Measurements from ENCODE around the gene ARFGEF3. TPM values are rescaled to one million over a fixed set of nuclear protein-coding genes. Genes with fewer than 3 reads are reported as not detected.
"Not testable (repeated sequence)": the region's sequence is repeated elsewhere in the genome, so short reads cannot be mapped to it uniquely, and the experiment has no call there.

ARFGEF3 gene
- total RNA-seq, 3 donors from 2014 or later (not counting 1 experiment from before 2014, with no cell fraction given), result 0.05 to 0.09 TPM; not detected in 1

- Mint-ChIP-seq H3K27me3 (ENCODE audit: low read depth in 2 of 2) (peaks cover 18 to 21% of the 10 kb centered on the region in 2 donors), H3K36me3 (no peaks in the 10 kb centered on the region), H3K27ac (no peak overlapping the region), H3K4me3 (no peak overlapping the region), H3K4me1 (no peaks in the 10 kb centered on the region), H3K9me3 (no peaks in the 10 kb centered on the region)
- Histone ChIP-seq H3K9me3 (ENCODE audit: control insufficient read depth, insufficient read depth, low read length) (no peaks in the 10 kb centered on the region), H3K27ac (ENCODE audit: low read length) (no peak overlapping the region), H3K4me3 (ENCODE audit: low read length) (no peak overlapping the region), H3K36me3 (ENCODE audit: control insufficient read depth, insufficient read depth, low read length) (no peaks in the 10 kb centered on the region), H3K4me1 (ENCODE audit: control insufficient read depth, insufficient read depth, low read length) (no peaks in the 10 kb centered on the region), H3K27me3 (ENCODE audit: control insufficient read depth, insufficient read depth, low read length) (peaks cover 2% of the 10 kb centered on the region)
- ATAC-seq (no peak), DNase-seq (no peak)
- intact Hi-C loops (cut with micrococcal nuclease), result no loop called here
- TF ChIP-seq, protein P1, sequence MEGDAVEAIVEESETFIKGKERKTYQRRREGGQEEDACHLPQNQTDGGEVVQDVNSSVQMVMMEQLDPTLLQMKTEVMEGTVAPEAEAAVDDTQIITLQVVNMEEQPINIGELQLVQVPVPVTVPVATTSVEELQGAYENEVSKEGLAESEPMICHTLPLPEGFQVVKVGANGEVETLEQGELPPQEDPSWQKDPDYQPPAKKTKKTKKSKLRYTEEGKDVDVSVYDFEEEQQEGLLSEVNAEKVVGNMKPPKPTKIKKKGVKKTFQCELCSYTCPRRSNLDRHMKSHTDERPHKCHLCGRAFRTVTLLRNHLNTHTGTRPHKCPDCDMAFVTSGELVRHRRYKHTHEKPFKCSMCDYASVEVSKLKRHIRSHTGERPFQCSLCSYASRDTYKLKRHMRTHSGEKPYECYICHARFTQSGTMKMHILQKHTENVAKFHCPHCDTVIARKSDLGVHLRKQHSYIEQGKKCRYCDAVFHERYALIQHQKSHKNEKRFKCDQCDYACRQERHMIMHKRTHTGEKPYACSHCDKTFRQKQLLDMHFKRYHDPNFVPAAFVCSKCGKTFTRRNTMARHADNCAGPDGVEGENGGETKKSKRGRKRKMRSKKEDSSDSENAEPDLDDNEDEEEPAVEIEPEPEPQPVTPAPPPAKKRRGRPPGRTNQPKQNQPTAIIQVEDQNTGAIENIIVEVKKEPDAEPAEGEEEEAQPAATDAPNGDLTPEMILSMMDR (IDR thresholded peaks at IDR 0.05), result no peak
Observed at GRCh38 chr6:138206862-138207261, 45.1 kb downstream of the ARFGEF3 start.

GRCh38 chr6:138211048-138211581 is 49.4 kb downstream of the ARFGEF3 start:
- Mint-ChIP-seq H3K4me1 (no peaks in the 10 kb centered on the region), H3K27ac (no peak overlapping the region), H3K4me3 (no peak overlapping the region), H3K9me3 (no peaks in the 10 kb centered on the region), H3K27me3 (ENCODE audit: low read depth in 2 of 2) (peaks cover 13 to 34% of the 10 kb centered on the region in 2 donors), H3K36me3 (no peaks in the 10 kb centered on the region)
- H3K4me1 ChIP-seq (ENCODE audit: control insufficient read depth, insufficient read depth, low read length), result no peaks in the 10 kb centered on the region
- intact Hi-C loops (cut with micrococcal nuclease), result no loop called here
- no peak overlapping the region for H3K27ac ChIP-seq (ENCODE audit: low read length)
- H3K36me3 ChIP-seq (ENCODE audit: control insufficient read depth, insufficient read depth, low read length), result no peaks in the 10 kb centered on the region
- H3K4me3 ChIP-seq (ENCODE audit: low read length), result no peak overlapping the region
- DNase-seq (no peak), ATAC-seq (no peak)
- no peaks in the 10 kb centered on the region for H3K9me3 ChIP-seq (ENCODE audit: control insufficient read depth, insufficient read depth, low read length)
- H3K27me3 ChIP-seq (ENCODE audit: control insufficient read depth, insufficient read depth, low read length), result no peaks in the 10 kb centered on the region
- TF ChIP-seq, protein P1 (IDR thresholded peaks at IDR 0.05), result no peak
- 89% methylated on average over 2 of the region's 2 CpGs for WGBS (ENCODE audit: insufficient coverage)

GRCh38 chr6:138211601-138212000 is 49.9 kb downstream of the ARFGEF3 start:
- H3K27ac ChIP-seq (ENCODE audit: low read length), result no peak overlapping the region
- no peaks in the 10 kb centered on the region for H3K4me1 Mint-ChIP-seq
- no peaks in the 10 kb centered on the region for H3K36me3 ChIP-seq (ENCODE audit: control insufficient read depth, insufficient read depth, low read length)
- no peaks in the 10 kb centered on the region for H3K4me1 ChIP-seq (ENCODE audit: control insufficient read depth, insufficient read depth, low read length)
- H3K9me3 ChIP-seq (ENCODE audit: control insufficient read depth, insufficient read depth, low read length), result no peaks in the 10 kb centered on the region
- 73% methylated on average over 4 of the region's 5 CpGs for WGBS (ENCODE audit: insufficient coverage)
- intact Hi-C loops (cut with micrococcal nuclease), result no loop called here
- peaks cover 2% of the 10 kb centered on the region for H3K27me3 ChIP-seq (ENCODE audit: control insufficient read depth, insufficient read depth, low read length)
- no peaks in the 10 kb centered on the region for H3K9me3 Mint-ChIP-seq
- no peak for DNase-seq
- H3K4me3 Mint-ChIP-seq, result no peak overlapping the region
- H3K36me3 Mint-ChIP-seq, result no peaks in the 10 kb centered on the region
- H3K27ac Mint-ChIP-seq, result no peak overlapping the region
- H3K27me3 Mint-ChIP-seq (ENCODE audit: low read depth in 2 of 2), result peaks cover 14 to 34% of the 10 kb centered on the region in 2 donors
- TF ChIP-seq, protein P1 (IDR thresholded peaks at IDR 0.05), result no peak
- H3K4me3 ChIP-seq (ENCODE audit: low read length), result no peak overlapping the region
- ATAC-seq, result no peak

GRCh38 chr6:138212530-138212929 is 50.8 kb downstream of the ARFGEF3 start:
- not testable (repeated sequence) for H3K4me3 Mint-ChIP-seq

More at GRCh38 chr6:138212530-138212929, 50.8 kb downstream of the ARFGEF3 start:
- H3K27ac ChIP-seq (ENCODE audit: low read length); H3K36me3 Mint-ChIP-seq; H3K4me1 Mint-ChIP-seq; H3K9me3 Mint-ChIP-seq; ATAC-seq; intact Hi-C loops (cut with micrococcal nuclease); DNase-seq; H3K27ac Mint-ChIP-seq; H3K4me3 ChIP-seq (ENCODE audit: low read length); H3K27me3 ChIP-seq (ENCODE audit: control insufficient read depth, insufficient read depth, low read length); H3K4me1 ChIP-seq (ENCODE audit: control insufficient read depth, insufficient read depth, low read length); H3K36me3 ChIP-seq (ENCODE audit: control insufficient read depth, insufficient read depth, low read length); H3K9me3 ChIP-seq (ENCODE audit: control insufficient read depth, insufficient read depth, low read length): not testable (repeated sequence)
- H3K27me3 Mint-ChIP-seq (ENCODE audit: low read depth in 2 of 2), result peaks cover 17 to 34% of the 10 kb centered on the region in 2 donors
- 100% methylated on average over 1 of the region's 2 CpGs for WGBS (ENCODE audit: insufficient coverage)

All from natural killer cell (primary cell).